SK-N-SH (cell line): Measurements from ENCODE around the gene SV2B. TPM values are rescaled to one million over a fixed set of nuclear protein-coding genes. Genes with fewer than 3 reads are reported as not detected.

Source experiments
- CTCF ChIA-PET: fragments of 300-600, 350-600 bp; formaldehyde crosslinking; extraction: SDS; loops from one replicate; lab custom pipeline; 2021; lab: Yijun Ruan, JAX
- POLR2A ChIA-PET: fragments of 350-600 bp; sonication (Branson Sonifier 250); formaldehyde crosslinking; extraction: SDS; loops from one replicate; lab custom pipeline; 2020; ENCODE audit warnings: antibody characterized with exemption, inconsistent platforms; lab: Yijun Ruan, JAX
- DNase-seq: peaks from one replicate; pipeline ENCODE4 v3.0.0; 2012
- H2AFZ ChIP-seq: fragments of 200-600 bp; sonication (generic); 2 replicates; pipeline ENCODE4 v1.8.1; 2016; ENCODE audit warnings: antibody characterized with exemption, mild to moderate bottlenecking, low read depth
- H3F3A ChIP-seq: fragments of 200-600 bp; sonication (generic); replicated peaks from 2 replicates; pipeline ENCODE3; 2016; ENCODE audit warnings: antibody characterized with exemption, mild to moderate bottlenecking; ENCODE audit not compliant: insufficient read depth
- H3K27ac ChIP-seq, 2 experiments: fragments of 200-500 bp in 1 of 2; fragments of 200-600 bp in 1 of 2; sonication (Bioruptor generic) in 1 of 2; sonication (generic), shearing (Covaris generic) in 1 of 2; 2 replicates each; pipeline versions ENCODE4 v1.5.1 to v1.6.1; 2014 to 2016; ENCODE audit warnings: low read depth in 2 of 2, inconsistent platforms in 1 of 2, low read length in 1 of 2, mild to moderate bottlenecking in 1 of 2, mixed read lengths in 1 of 2
- H3K27me3 ChIP-seq: fragments of 200-600 bp; sonication (generic), shearing (Covaris generic); 2 replicates; pipeline ENCODE4 v1.6.1; 2016; ENCODE audit warnings: mixed run types; ENCODE audit not compliant: insufficient read depth
- H3K36me3 ChIP-seq, 2 experiments: fragments of 200-500 bp in 1 of 2; fragments of 200-600 bp in 1 of 2; sonication (Bioruptor generic) in 1 of 2; sonication (generic) in 1 of 2; replicated peaks in 1 of 2; 2 replicates each; pipeline versions ENCODE3 to v1.5.1; 2014 to 2016; ENCODE audit warnings: low read length in 1 of 2, mild to moderate bottlenecking in 1 of 2; ENCODE audit not compliant: insufficient read depth in 2 of 2, control insufficient read depth in 1 of 2
- H3K4me1 ChIP-seq, 2 experiments: fragments of 200-500 bp in 1 of 2; fragments of 200-600 bp in 1 of 2; sonication (Bioruptor generic) in 1 of 2; sonication (generic), shearing (Covaris generic) in 1 of 2; 2 replicates each; pipeline versions ENCODE4 v1.5.1 to v1.6.1; 2014 to 2016; ENCODE audit warnings: low read depth in 1 of 2, low read length in 1 of 2, mixed run types in 1 of 2; ENCODE audit not compliant: insufficient read depth in 2 of 2, control insufficient read depth in 1 of 2
- H3K4me2 ChIP-seq: fragments of 200-600 bp; sonication (generic), shearing (Covaris generic); 2 replicates; pipeline ENCODE4 v1.6.1; 2017; ENCODE audit warnings: mixed run types
- H3K4me3 ChIP-seq, 2 experiments: fragments of 200-500 bp in 1 of 2; fragments of 200-600 bp in 1 of 2; sonication (Bioruptor generic) in 1 of 2; sonication (generic), shearing (Covaris generic) in 1 of 2; 2 replicates each; pipeline versions ENCODE4 v1.5.1 to v1.8.1; 2014 to 2016; ENCODE audit warnings: low read depth in 2 of 2, inconsistent platforms in 1 of 2, low read length in 1 of 2, mild to moderate bottlenecking in 1 of 2, mixed read lengths in 1 of 2, moderate library complexity in 1 of 2
- H3K79me2 ChIP-seq: fragments of 200-600 bp; sonication (generic); 2 replicates; pipeline ENCODE4 v1.8.1; 2017; ENCODE audit warnings: mild to moderate bottlenecking; ENCODE audit not compliant: insufficient read depth
- H3K9ac ChIP-seq: fragments of 200-600 bp; sonication (generic); 2 replicates; pipeline ENCODE4 v1.6.1; 2017; ENCODE audit warnings: mixed run types
- H3K9me2 ChIP-seq: fragments of 200-600 bp; sonication (generic); 2 replicates; pipeline ENCODE4 v1.6.1; 2017; ENCODE audit warnings: mixed run types
- H3K9me3 ChIP-seq: fragments of 200-600 bp; sonication (generic); 2 replicates; pipeline ENCODE4 v1.6.1; 2017; ENCODE audit warnings: mixed run types, mild to moderate bottlenecking, moderate library complexity
- H4K20me1 ChIP-seq: fragments of 200-600 bp; sonication (generic); 2 replicates; pipeline ENCODE4 v1.6.1; 2017; ENCODE audit warnings: mild to moderate bottlenecking, mixed run types; ENCODE audit not compliant: insufficient read depth
- CTCF ChIP-seq: fragments of 200-600 bp; sonication (generic); IDR thresholded peaks from 2 replicates; pipeline ENCODE4 v1.6.1; 2017; ENCODE audit warnings: antibody characterized with exemption, mild to moderate bottlenecking, moderate library complexity
- ELF1 ChIP-seq: IDR thresholded peaks from 2 replicates; pipeline ENCODE4 v1.4.0; 2012
- EZH2phosphoT487 ChIP-seq: fragments of 200-600 bp; sonication (generic); IDR thresholded peaks from 2 replicates; pipeline ENCODE4 v1.6.1; 2017; ENCODE audit warnings: low read depth, mixed run types, mild to moderate bottlenecking, antibody characterized with exemption, moderate library complexity, borderline replicate concordance
- FOSL2 ChIP-seq: IDR thresholded peaks from 2 replicates; pipeline ENCODE4 v1.4.0; 2012; ENCODE audit warnings: low read depth, mild to moderate bottlenecking, moderate library complexity, borderline replicate concordance
- FOXJ3 ChIP-seq: sonication (generic); formaldehyde crosslinking; IDR thresholded peaks from 2 replicates; pipeline ENCODE4 v1.5.1; 2020; ENCODE audit warnings: mild to moderate bottlenecking, missing genetic modification reagents
- FOXM1 ChIP-seq: IDR thresholded peaks from 2 replicates; pipeline ENCODE4 v1.4.0; 2012; ENCODE audit warnings: low read depth, mild to moderate bottlenecking
- GABPA ChIP-seq: IDR thresholded peaks from 2 replicates; pipeline ENCODE4 v1.4.0; 2012; ENCODE audit warnings: low read depth, mild to moderate bottlenecking
- GATA2 ChIP-seq: sonication (generic); formaldehyde crosslinking; IDR thresholded peaks from 2 replicates; pipeline ENCODE4 v1.5.0; 2020; ENCODE audit warnings: mild to moderate bottlenecking, missing genetic modification reagents
- IRF3 ChIP-seq: fragments of 150-350 bp; IDR thresholded peaks from 2 replicates; pipeline ENCODE4 v1.6.1; 2016; ENCODE audit warnings: mild to moderate bottlenecking, low read depth, low read length
- MAX ChIP-seq: IDR thresholded peaks from 2 replicates; pipeline ENCODE4 v1.4.0; 2012; ENCODE audit warnings: low read depth
- MEF2A ChIP-seq: IDR thresholded peaks from 2 replicates; pipeline ENCODE4 v1.4.0; 2012; ENCODE audit warnings: low read depth, borderline replicate concordance
- POLR2AphosphoS5 ChIP-seq: IDR thresholded peaks from 2 replicates; pipeline ENCODE4 v1.6.1; 2012; ENCODE audit warnings: low read depth, low read length
- SIN3A ChIP-seq: IDR thresholded peaks from 2 replicates; pipeline ENCODE4 v1.6.1; 2012; ENCODE audit warnings: low read depth, mild to moderate bottlenecking, low read length, moderate library complexity, borderline replicate concordance
- SMC3 ChIP-seq: IDR thresholded peaks from 2 replicates; pipeline ENCODE4 v1.6.1; 2012; ENCODE audit warnings: low read depth, low read length, improper control_type of control experiment
- TAF1 ChIP-seq: IDR thresholded peaks from 2 replicates; pipeline ENCODE4 v1.6.1; 2012; ENCODE audit warnings: low read depth, mild to moderate bottlenecking, low read length, moderate library complexity, borderline replicate concordance
- TEAD4 ChIP-seq: IDR thresholded peaks from 2 replicates; pipeline ENCODE4 v1.4.0; 2012; ENCODE audit warnings: mild to moderate bottlenecking, borderline replicate concordance; ENCODE audit not compliant: insufficient read depth
- YY1 ChIP-seq: IDR thresholded peaks from 2 replicates; pipeline ENCODE4 v1.4.0; 2012; ENCODE audit warnings: low read depth, mild to moderate bottlenecking
- WGBS: methylation state at CpG from one replicate; pipeline ENCODE4 v1.1.6; 2017; ENCODE audit warnings: low lambda C conversion rate; 5-methylcytosine and 5-hydroxymethylcytosine counted together
- polyA plus RNA-seq, 3 experiments: library from polyadenylated mRNA; depleted of rRNA; stranded (reverse); fragments of >200 nt; gene quantifications; 2 replicates each; pipeline ENCODE4 v1.2.3, GENCODE V29; 2012

SV2B gene
- polyA plus RNA-seq, 1 of the 3 experiments (the other 2 are of a cell fraction), result not detected

- WGBS, result 42% methylated on average over 2 of the region's 2 CpGs
- no peaks in the 10 kb centered on the region for H3K9me2 ChIP-seq
Measured at GRCh38 chr15:91067036-91067435, 33.0 kb upstream of the SV2B start.

GRCh38 chr15:91068436-91068835, 31.6 kb upstream of the SV2B start:
- Histone ChIP-seq H3K27me3 (no peaks in the 10 kb centered on the region), H3K4me3 (no peak overlapping the region), H3K36me3 (no peaks in the 10 kb centered on the region), H3K9ac (no peak overlapping the region), H3K4me1 (peaks cover 0 to 7% of the 10 kb centered on the region in 2 experiments; a peak in 1 of 4 replicates), H3K27ac (no peak overlapping the region), H4K20me1 (no peaks in the 10 kb centered on the region), H3F3A (no peaks in the 10 kb centered on the region), H3K9me3 (no peaks in the 10 kb centered on the region)
- no peak for DNase-seq
- ChIA-PET POLR2A (no interaction called here), CTCF (interaction anchor here (1.0 to 2.9 kb wide), 3 partner anchors 13 to 179 kb away, joined by 3 to 19 read pairs (median 4); no protein-coding TSS in a partner anchor)
- WGBS, result 32% methylated on average over 2 of the region's 2 CpGs
- TF ChIP-seq POLR2AphosphoS5, result no peak
- TF ChIP-seq GABPA, result no peak
- no peak for TF ChIP-seq MAX
- no peak for TF ChIP-seq YY1
- no peak for TF ChIP-seq TEAD4
- no peak for TF ChIP-seq SIN3A
- no peak for TF ChIP-seq FOXM1
- TF ChIP-seq SMC3, result no peak
- TF ChIP-seq FOXJ3 (CRISPR knock-in tag), result no peak
- TF ChIP-seq, all 33 proteins: peak for 0
- Histone ChIP-seq H3K4me2 (no peak overlapping the region), H3K9me2 (no peaks in the 10 kb centered on the region), H3K79me2 (no peaks in the 10 kb centered on the region), H2AFZ (no peak overlapping the region)

More at GRCh38 chr15:91067036-91067435, 33.0 kb upstream of the SV2B start:
- Histone ChIP-seq H3F3A (no peaks in the 10 kb centered on the region), H3K79me2 (no peaks in the 10 kb centered on the region), H3K9ac (no peak overlapping the region), H3K36me3 (no peaks in the 10 kb centered on the region), H4K20me1 (no peaks in the 10 kb centered on the region), H3K27ac (no peak overlapping the region), H3K4me3 (no peak overlapping the region), H3K4me2 (no peak overlapping the region), H2AFZ (no peak overlapping the region), H3K27me3 (no peaks in the 10 kb centered on the region), H3K4me1 (peaks cover 0 to 7% of the 10 kb centered on the region in 2 experiments; a peak in 1 of 4 replicates), H3K9me3 (no peaks in the 10 kb centered on the region)
- TF ChIP-seq FOSL2 (no peak), EZH2phosphoT487 (no peak), TAF1 (no peak)
- CTCF ChIA-PET, result interaction anchor here (2.6 to 2.9 kb wide), 2 partner anchors 12 to 17 kb away, joined by 10 to 19 read pairs; no protein-coding TSS in a partner anchor
- POLR2A ChIA-PET, result no interaction called here
- no peak for DNase-seq

- Histone ChIP-seq H3K9me3 (no peaks in the 10 kb centered on the region), H3F3A (no peaks in the 10 kb centered on the region), H3K4me1 (peaks cover 0 to 7% of the 10 kb centered on the region in 2 experiments; a peak in 1 of 4 replicates), H2AFZ (no peak overlapping the region), H3K9me2 (no peaks in the 10 kb centered on the region), H3K79me2 (no peaks in the 10 kb centered on the region), H3K9ac (no peak overlapping the region), H3K27me3 (no peaks in the 10 kb centered on the region), H4K20me1 (no peaks in the 10 kb centered on the region), H3K27ac (no peak overlapping the region), H3K4me3 (no peak overlapping the region), H3K4me2 (no peak overlapping the region), H3K36me3 (no peaks in the 10 kb centered on the region)
- ChIA-PET POLR2A (no interaction called here), CTCF (interaction anchor here (1.3 to 2.9 kb wide), 2 partner anchors 13 to 179 kb away, joined by 3 to 19 read pairs; no protein-coding TSS in a partner anchor)
- WGBS, result 55% methylated on average over 3 of the region's 3 CpGs
- DNase-seq, result no peak
- no peak for TF ChIP-seq IRF3
- no peak for TF ChIP-seq CTCF
- no peak for TF ChIP-seq GATA2 (CRISPR knock-in tag)
- TF ChIP-seq ELF1, result no peak
- TF ChIP-seq MEF2A, result no peak
Measured at GRCh38 chr15:91068966-91069365, 31.1 kb upstream of the SV2B start.
